Activated gamma-delta T cell treated with Interleukin-2 at 50 U/mL for 16 hours (primary cell): Measurements from ENCODE around the gene RER1.
"Not testable (repeated sequence)": the region's sequence is repeated elsewhere in the genome, so short reads cannot be mapped to it uniquely, and the experiment has no call there.

Source experiments
- DNase-seq: peaks from one replicate; pipeline ENCODE4 v3.0.0-alpha.2; 2020

Gene RER1

DNA sequence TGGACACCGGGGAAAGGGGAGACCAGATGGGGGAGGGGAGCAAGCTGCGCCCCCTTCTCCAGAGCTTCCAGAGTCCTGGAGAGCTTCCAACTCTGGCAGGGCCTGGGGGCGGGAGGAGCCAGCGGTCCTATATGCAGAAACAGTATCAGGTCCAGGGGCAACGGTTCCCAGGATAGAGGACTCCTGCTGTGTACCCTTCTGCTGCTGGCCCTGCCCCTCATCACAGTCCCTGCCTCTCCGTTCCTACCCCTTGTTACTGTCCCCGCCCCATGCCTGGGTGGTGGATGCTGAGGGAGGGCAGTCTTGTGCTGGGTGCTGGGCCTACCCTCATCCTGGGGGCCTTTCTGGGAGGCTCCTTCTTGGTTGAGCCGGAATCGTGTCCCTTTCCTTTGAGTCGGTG is 39.9 kb downstream of the RER1 start:
- no peak for DNase-seq

DNA sequence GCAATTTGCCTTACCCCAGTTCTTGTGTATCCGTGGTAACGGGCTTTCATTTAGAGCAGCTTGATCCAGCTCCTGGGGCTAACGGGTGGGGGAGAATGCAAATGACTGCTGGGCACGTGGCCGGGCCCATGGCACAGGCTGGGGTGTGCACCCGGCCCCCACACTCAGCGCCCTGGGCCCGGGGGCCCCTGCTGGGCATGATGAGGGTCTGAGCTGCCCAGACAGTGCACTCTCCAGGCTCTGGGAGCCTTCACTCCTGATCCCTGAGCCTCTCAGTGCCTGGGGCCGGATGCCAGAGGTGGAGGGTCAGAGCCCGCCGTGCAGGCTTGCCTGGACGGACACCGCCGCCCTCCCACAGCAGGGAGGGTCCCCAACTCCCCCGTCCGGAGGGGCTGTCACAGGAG is 40.8 kb downstream of the RER1 start:
- no peak for DNase-seq

DNA sequence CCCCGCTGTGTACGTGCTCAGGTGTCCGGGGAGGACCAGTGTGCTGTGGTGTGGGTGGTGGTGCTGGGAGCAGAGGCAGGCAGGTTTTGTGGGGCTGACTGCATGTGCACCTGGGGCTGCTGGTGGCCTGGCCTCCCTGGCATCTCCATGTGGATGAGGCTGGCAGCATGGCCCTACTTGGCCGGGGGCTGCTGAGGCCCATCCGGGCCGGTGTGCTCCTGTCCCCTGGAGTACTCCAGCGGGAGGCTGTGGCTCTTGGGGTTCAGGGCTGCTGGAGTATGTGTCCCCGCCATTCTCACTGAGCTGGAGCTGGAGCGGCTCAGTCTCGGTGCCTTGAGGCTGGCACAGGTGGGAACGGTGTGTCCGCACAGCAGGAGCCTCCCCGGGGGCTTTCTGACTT is 41.6 kb downstream of the RER1 start:
- no peak for DNase-seq

DNA sequence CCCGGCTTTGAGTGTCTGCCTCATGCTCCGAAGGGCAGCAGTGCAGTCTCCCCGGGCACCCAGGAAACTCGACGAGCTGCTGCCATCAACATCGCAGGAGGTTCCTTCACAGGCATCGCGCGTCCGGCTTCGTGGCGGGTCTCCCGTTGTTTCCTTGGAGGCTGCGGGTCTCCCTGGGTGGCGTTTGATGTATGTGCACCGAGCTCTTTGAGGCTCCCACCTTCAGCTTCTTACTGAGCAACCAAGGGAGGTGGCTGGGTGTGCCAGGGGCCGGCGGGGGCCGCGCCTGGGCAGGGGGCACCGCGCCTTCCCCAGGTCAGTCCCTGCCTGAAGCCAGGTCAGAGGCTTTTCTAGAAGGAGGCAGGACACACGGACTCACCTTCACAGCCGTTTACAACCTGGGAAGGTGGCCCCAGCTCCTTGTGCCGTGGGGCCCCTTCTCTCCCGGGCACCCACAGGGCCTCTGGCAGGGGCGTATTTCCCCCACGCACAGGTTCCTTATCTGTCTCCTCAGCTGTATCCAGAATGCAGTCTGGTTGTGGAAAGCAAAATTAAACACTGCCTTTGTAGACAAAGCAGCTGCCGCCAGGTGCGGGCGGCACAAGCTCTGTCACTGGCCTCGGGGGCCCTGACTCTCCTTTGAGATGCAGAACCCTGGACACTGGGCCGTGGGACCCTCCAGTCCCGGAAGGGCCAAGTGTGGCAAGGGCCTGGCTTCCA is 42.5 kb downstream of the RER1 start:
- no peak for DNase-seq

DNA sequence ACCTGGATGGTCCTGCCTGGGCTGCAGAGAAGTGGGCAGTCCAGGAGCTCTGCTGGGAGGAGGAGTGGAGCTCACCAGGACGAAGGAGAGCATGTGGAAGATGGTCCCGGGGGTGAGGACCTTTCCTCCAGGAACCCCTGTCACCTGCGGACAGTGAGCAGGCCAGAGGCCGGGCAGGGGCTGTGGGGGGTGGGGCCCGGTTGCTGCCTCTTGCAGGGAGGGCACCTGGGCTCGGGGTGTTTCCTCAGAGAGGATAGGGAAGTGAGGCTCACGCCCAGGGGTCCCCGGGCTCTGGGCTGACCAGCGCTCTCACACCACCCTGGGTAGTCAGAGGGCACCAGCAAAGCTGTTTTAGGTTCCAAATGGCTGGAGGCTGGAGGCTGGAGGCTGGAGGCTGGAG is 43.5 kb downstream of the RER1 start:
- DNase-seq, result no peak

DNA sequence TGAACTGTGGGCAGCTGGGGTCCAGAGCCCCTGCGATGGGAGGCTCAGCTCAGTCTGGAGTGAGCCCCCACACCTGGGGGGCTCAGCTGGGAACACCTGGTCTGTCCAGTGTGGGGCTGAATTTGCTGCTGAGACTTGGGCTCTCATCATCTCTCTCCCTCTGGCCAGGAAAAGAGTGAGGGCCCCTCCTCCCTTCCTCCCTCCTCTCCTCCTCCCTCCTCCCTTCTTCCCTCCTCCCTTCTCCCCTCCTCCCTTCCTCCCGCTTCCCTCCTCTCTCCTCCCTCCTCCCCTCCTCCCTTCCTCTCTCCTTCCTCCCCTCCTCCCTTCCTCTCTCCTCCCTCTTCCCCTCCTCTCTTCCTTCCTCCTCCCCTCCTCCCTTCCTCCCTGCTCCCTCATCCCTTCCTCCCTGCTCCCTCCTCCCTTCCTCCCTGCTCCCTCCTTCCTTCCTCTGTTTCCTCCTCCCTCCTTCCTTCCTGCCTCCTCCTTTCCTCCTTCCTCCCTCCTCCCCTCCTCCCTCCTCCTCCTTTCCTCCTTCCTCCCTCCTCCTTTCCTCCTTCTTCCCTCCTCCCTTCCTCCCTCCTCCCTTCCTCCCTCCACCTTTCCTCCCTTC is 44.2 kb downstream of the RER1 start:
- no peak for DNase-seq

DNA sequence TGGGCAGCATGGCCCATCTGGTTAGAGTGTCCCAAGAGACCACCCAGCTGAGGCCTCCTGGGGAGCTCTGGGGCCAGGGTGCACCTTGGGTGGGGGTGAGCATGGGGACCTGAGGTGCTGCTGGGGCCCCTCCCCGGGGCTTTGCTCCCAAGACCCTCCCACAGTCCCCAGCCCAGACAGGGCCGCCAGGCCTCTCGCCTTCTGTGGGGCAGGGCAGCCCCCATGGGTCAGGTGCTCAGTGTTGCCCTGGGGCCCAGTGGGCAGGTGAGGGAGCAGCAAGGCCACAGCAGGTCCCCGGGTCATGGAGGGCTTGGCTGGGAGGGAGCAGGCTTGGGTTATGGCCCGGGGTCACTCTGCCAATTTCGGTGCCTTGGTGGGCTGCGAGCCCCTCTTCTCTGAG is 45.2 kb downstream of the RER1 start:
- DNase-seq, result no peak

DNA sequence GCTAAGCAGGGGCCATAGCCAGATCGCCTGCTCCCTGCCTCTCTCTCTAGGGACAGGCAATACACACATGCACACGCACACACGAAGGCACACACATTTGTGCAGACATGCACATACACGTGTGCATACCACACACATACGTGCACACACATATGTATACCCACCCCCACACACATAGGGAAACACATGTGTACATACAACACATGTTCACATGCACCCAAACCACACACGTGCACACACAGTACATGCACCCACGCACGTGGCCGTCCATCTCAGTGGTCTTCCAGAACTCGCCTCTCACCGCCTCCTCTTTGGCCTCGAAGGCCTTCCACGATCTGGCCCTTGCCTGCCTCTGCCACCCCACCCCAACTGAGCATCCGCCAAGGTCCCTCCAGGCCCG is 46.0 kb downstream of the RER1 start:
- DNase-seq, result no peak

DNA sequence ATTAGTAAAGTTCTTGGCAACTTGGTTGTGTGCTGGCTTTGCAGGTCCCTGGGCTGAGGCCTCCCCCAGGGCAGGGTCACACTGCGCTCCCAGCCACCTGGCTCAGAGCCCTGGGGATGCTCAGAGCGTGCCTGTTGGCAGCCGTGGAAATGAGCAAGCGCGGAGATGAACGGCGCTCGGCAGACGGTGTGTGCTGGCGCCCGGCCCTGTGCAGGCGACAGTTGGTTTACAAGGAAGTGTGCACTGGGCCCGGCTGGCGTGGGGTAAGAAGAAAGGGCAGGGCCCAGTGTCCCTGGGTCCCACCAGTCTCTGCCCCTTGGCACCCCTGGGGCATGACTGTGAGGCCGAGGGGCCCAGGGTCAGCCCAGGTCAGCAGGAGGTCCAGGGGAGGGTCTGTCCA is 46.4 kb downstream of the RER1 start:
- no peak for DNase-seq

DNA sequence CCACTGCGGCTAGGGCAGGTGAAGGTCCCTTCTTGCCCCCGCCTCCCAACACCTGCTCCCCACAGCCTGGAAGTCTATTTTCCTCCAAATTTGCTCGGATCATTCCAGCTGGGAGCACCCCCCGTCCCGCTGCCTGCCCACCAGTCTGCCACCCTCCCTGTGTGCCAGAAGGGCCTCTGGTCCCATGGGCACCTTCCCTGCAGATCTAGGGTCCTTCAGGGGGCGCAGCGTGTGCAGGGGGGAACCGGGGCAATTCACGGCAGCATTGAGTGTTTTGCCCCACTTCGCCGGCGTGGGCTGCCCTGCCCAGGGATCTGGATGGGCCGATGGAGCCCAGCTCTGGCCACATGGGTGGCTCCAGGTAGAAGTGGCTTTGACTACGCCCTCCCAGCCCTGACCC is 47.0 kb downstream of the RER1 start:
- DNase-seq, result no peak

DNA sequence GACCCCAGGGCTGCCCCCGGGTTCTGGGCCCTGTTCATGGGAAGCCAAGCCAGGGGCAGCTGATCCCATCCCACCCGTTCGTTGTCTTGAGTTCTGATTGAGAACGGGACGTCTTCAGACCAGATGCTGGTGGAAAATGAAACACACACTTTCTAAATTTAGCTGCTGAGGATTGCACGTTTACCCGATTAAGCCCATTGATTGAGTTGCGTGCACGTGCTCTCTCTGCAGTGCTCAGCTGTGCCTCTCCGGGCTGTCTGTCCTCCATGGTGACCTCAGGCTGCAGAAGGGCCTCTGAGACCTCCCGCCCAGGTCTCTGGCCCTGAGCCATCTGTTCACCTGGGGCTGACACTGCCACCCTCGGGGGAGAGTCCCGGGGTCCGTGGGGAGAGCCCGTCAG is 47.7 kb downstream of the RER1 start:
- no peak for DNase-seq

DNA sequence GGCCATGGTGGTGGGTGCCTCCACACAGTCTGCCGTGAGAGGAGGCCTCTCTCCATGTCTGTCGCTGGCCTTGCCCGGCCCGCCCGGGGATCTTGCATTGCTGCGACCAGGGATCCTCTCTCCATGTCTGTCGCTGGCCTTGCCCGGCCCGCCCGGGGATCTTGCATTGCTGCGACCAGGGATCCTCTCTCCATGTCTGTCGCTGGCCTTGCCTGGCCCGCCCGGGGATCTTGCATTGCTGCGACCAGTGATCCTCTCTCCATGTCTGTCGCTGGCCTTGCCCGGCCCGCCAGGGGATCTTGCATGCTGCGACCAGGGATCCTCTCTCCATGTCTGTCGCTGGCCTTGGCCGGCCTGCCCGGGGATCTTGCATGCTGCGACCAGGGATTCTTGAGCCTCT is 48.7 kb downstream of the RER1 start:
- DNase-seq, result not testable (repeated sequence)

DNA sequence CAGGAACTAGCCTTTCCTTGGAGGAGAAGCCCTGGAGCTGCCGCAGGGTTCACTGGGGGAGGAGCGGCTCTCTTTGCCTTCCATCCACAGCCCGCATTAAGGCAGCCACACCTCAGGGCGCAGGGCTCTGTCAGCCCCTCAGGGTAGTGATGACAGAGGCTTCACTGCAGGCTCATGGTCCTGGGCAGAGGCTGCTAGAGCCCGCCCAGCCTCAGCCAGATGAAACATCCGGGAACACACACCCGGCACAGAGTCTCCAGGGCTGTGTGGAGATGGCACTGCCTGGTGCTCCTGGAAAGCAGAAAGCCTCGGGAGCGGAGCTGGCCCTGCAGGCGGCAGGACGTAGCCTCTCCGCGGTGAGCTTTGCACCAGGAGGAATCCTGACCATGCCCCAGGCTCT is 50.1 kb downstream of the RER1 start:
- no peak for DNase-seq

DNA sequence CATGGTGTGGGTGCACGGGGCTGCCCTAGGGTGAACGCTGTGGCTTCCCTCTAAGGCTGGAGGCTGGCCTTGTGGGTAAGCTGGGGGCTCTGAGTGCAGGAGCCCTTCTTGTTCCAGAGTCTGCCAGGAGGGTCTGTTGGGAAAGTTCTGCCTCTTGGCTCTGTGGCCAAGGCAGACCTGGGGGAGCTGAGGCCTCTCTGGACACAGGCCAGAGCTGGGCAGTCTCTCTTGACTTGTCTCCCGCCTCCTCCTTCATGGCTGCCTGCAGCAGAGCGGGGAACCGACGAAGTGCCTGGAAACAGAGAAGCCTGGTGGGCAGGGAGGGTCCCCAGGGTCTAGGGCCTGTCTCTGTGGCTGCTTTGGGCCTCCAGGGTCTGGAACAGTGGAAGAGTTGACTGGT is 51.0 kb downstream of the RER1 start:
- DNase-seq, result no peak

DNA sequence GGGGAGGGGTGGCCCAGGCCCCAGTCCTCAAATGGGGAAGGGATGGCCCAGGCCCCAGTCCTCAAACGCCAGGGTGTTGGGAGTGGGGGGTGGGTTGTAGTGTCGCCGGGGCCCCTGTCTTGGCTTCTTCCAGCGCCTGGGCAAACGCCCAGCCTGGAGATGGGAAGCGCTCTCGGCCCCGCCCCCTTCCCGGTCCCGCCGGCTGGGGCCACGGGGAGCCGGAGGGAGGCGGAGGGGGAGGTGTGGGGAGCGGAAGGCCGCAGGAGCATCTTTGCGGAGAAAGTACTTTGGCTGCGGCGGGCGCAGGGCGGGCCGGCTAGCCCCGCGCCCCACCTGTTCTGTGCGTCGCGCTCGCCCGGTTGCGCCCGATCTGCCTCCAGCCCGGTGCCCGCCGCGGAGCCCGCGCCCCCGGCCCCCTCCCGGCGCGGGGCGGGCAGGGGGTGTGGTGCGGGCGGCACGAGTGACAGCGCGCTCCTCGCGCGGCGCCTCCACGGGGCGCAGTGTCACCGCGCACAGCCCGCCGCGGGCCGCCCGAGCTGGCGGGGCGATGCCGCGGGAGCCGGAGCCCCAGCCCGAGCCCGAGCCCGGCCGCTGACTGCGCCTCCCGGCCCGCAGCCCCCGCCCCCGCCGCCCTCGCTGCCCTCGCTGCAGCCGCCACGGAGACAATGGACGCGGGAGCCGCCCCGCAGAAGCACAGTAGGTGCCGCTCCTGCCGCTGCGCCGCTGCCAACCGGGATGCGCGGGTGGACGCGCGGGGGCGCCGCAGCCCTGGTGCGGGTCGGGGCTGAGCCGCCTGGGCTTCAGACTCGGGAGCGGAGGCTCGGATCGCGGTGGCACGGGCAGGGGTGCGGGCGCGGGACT is 51.9 kb downstream of the RER1 start:
- DNase-seq, result peak; percentile 13

DNA sequence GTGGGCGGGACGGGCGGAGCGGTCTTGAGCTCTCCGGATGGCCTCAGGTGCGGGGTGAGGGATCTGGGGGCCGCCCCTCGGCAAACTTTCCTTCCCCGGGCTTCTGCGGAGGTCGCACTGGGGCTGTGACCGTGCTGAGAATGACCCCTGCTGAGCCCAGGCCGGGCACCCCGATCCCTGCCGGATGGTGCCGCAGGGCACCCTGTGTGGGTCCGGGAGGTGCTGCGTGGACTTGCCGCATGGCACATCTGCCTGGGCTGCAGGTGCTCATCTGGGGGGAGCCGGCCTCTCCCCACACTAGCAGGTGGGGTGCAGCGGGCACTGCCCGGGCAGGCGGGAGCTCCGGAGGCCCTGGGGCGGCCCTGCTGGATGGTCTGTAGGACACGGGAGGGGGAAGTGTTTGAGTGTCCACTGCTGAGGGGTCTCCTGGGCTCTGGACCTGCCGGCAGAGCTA is 52.5 kb downstream of the RER1 start:
- DNase-seq, result no peak

DNA sequence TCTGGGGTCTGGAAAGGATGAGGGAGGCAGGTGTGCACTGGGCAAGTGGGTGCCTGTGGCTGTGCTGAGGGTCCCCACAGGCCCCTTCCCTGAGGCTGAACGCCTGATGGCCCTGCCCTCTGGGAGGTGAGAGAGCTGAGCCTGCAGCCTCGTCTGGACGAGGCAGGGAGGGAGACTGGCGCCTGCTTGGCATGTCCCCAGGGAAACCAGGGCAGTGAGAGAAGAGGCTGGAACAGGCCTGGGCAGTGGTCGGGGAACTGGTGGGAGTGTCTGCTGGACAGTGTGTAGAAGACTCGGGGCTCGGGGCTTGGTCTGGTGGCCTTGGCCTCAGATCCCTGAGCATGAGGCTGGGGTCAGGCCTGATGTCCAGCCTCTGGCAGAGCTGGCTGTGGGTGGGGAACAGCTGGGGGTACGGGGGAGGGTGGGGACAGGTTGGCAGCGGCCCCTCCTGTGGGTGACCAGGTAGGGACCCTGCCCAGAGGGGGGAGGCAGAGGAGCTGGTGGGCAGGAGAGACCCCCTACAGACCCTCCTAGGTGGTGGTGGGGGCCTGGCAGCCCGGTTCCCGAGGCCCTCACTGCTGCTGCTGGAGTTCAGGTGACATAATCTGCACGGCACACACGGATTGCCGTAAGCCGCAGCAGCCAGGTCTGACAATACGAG is 53.7 kb downstream of the RER1 start:
- DNase-seq, result no peak

DNA sequence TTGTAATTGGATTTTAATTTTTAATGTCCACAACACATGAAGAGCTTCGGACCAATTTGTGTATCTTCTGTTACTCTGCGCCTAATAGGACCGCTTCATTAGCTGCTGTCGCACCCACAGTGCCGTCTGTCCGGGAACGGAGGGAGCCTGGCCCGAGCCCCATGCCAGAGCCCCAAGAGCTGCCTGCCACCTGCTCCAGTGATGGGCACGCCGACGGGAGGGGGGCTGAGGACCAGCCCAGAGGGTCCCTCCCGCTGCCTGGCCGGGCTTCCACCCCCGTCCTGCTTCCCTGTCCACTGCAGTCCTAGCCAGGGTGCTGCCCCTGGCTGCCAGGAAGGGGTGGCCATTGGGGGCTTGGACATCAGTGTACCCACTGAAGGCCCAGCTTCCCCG is 54.2 kb downstream of the RER1 start:
- no peak for DNase-seq

DNA sequence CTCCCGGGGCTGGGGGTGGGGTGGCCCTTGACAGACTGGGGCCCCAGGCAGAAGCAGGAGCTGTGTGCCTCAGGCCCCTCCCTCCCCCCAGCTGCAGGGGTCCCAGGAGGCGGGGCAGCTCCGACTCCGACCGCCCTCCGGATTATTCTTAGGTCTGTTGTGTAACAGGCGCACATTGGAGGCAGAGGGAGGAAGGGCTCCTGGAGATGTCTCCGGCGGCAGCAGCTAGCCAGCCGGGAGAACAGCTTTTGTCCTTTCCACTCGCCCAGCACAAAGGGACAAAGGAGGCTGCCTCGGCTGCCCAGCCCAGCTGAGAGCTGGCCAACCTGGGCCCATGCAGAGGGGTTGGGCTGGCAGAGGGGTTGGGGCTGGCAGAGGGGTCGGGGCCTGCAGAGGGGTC is 54.8 kb downstream of the RER1 start:
- DNase-seq, result no peak

DNA sequence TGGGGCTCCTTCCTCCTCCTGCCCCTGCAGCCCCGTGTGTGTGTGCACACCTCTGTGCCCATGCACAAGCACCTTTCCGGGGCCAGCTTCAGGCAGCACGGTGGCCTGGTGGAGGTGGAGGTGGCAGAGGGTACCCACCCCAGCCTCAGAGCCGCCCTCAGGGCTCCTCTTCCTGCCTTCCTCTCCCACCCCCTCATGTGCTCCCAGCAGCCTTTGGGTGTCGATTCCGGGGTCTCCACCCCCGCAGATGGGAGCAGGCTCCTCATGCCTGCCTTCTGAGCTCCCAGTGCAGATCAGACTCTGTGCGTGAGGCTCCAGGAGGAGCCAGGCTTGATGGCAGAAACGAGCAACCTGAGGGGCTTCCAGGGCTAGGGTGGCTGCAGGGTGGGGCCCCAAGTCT is 55.2 kb downstream of the RER1 start:
- DNase-seq, result no peak

DNA sequence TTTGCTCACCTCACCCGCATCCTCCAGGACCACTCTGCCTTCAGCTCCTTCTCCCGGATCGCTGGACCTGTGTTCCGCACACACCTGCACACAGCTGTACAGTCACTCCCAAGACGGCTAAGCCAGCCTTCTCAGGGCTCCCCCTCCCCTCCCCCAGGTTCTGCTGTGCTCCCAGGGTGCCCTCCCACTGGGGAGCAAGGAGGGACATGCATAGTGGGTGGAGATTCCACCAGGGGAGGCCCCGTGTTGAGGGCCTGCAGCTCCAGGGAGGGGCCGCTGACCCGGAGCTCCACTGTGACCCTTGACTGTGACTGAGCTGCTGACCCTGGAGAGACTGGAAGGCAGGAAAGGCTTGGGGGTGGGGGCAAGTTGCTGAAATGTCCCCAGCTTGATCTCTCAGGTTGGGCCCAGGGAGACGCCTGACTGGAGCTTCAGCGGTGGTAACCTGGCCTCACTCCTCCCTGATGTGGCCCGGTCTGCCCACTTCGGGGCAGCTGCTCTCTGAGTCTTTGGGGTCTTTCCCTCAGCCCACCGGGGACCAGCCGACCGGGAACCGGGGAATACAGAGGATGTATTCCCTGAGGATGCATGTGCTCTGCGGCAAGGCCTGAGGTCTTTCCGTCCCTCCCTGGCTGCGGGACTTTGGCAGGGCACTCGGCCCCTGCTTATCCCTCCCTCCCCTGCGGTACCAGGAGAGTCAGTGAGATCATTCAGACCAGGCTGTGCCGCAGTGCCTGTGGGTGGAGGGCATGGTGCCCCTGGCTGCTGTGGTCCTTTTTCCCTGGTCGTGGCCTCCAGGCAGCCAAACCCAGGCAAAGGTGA is 55.8 kb downstream of the RER1 start:
- no peak for DNase-seq

DNA sequence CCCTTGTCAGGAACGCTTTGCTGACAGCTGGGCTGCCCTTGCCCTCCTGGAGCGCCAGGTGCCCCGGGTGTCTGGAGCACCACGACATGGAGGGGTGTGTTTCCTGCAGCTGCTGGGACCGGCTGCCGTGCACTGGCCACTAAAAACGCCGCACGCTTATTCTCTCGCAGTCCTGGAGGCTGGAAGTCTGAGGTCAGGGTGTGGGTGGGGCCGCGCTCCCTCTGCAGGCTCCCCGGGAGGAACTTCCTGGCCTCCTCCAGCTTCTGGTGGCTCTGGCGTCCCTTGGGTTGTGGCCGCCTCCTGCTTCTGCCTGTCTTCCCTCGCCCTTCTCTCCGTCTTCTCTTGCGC is 56.4 kb downstream of the RER1 start:
- DNase-seq, result no peak
